GM20000 (cell line): ENCODE data around the gene FAM181A.

Experiments
- DNase-seq: peaks from one replicate; pipeline ENCODE4 v3.0.0; 2012; ENCODE audit warnings: low spot score
- TF ChIP-seq, protein P1 (sequence below): IDR thresholded peaks from 2 replicates; pipeline ENCODE4 v1.5.1; 2012; ENCODE audit warnings: mild to moderate bottlenecking, control low read depth; ENCODE audit errors: extremely low read depth, missing control alignments

Gene FAM181A

DNA sequence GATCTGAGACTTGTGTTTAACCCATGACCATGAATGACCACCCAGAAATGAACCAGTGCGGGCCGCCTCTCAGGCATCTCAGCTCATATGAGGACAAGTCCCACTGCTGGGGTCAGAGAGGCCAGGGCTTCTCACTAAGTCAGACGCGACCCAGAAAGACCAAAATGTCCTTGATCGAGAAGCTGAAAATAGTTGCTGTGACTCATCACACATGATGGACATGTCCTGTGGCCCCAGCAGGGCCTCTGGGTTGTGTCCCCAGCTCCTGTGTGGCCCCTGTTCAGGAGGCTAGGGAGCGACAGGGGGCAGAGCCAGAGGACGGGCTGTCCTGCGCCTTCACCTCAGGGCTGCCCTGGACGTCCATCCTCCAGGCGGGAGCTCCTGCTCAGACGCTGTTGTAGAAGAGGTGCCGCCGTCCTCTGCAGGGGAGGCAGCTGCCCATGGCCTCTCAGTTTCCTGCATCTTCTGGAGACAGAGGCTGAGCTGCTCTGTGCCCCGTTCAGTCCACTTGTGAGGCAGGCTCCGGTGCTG is 29.0 kb upstream of the FAM181A start:
- DNase-seq, result no peak
- TF ChIP-seq, protein P1, sequence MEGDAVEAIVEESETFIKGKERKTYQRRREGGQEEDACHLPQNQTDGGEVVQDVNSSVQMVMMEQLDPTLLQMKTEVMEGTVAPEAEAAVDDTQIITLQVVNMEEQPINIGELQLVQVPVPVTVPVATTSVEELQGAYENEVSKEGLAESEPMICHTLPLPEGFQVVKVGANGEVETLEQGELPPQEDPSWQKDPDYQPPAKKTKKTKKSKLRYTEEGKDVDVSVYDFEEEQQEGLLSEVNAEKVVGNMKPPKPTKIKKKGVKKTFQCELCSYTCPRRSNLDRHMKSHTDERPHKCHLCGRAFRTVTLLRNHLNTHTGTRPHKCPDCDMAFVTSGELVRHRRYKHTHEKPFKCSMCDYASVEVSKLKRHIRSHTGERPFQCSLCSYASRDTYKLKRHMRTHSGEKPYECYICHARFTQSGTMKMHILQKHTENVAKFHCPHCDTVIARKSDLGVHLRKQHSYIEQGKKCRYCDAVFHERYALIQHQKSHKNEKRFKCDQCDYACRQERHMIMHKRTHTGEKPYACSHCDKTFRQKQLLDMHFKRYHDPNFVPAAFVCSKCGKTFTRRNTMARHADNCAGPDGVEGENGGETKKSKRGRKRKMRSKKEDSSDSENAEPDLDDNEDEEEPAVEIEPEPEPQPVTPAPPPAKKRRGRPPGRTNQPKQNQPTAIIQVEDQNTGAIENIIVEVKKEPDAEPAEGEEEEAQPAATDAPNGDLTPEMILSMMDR, result no peak

DNA sequence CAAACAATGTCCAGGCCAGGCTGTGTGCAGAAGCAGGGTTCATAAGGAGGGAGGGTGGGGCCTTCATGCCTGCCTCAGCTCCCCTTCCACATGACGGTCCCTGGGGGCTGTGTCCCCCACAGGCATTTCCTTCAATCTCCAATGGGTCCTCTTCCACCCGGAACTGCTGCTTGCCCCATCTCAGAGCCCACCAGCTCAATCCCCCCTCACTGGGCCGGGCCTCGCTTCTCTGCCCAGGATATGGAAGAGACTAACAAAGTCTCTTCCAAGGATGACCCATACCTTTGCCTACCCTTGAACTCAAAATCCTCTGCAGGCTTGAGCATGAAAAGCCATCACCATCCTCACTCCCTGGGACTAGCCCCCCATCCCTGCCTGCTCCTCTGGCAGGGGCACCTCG is 28.4 kb upstream of the FAM181A start:
- DNase-seq, result no peak
- TF ChIP-seq, protein P1, result no peak

DNA sequence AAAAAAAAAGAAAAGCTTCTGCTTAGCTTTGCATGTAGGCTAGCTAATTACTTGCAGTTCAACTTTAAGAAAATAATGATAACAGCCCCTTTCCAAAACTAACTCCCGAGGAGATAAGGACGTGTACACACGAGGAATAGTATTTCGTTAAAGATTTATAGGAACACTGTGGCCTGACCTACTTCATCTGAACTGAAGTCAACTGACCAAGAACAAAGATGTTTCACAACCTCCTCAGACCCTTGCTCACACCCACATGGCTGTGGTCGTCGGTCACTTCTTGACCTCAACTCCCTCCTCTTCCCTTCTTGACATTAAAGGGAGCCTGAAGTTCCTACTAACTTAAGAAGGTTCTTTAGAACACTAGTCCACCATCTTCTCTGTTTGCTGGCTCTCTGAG is 25.3 kb upstream of the FAM181A start:
- no peak for DNase-seq
- TF ChIP-seq, protein P1, result no peak

DNA sequence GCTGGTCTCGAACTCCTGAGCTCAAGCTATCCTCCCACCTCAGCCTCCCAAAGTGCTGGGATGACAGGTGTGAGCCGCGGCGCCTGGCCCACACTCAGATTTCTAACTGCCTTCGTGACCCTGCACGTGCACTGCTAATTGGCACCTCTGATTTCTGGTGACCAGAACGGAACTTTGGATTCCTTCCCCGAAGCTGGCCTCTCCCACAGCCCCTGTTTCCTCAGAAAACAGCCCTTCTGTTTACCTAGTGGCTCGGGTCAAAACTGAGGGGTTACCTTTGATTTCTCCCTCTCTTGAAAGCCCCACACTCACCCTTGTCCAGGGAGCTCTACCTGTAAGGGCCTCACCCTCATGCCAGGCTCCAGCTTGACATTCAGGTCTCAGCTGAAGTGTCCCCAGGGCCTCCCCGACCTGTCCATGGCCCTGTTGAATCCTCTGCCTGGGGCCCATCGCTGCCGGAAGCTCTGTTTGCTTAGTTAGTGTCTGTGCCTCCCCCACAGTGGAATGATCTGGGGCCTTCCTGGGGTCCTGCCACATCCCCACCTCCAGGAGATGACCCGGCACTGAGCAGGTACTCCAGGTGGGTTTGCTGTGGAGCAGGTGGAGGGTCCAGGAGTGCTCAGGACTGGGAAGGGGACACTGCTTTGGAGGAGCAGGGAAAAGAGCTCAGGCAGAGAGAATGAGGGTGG is 24.4 kb upstream of the FAM181A start:
- no peak for DNase-seq
- TF ChIP-seq, protein P1, result no peak

DNA sequence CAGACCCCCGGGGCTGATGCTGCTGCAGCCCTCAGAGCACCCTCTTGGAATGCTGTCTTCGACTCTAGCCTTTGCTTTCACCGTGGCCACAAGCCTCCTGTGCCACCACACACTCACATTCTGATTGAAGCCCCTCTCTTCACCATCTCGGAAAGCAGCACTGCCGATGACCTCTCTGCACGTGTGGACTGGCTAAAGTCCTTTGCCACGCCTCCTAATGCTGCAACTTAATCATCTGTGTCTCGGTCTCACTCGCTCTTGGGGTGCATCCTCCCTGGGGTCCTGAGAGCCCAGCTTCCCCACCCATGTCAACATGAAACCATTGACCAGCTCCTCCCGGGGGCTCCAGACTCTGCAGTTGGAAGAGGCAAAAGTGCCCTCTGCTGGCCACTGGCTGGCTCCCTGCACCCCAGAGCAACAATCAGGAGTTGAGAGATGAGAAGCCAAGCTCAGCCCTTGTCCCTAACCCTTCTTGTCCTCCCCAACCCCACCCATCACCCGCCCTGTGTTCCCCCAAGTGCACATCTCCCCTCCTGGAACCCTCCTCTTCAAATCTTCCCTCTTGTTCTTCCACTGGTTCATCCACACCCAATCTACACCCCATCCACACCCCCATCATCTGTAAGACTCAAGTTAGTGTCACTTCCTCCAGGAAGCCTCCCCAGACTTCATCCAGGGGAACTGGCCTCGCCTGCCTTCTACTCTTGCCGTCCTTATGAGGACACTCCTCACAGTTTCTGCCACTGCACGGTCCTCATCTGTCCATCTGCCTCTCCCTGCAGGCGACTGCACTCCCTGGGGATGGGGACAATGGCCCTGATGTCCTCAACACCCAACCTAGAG is 23.6 kb upstream of the FAM181A start:
- no peak for DNase-seq

DNA sequence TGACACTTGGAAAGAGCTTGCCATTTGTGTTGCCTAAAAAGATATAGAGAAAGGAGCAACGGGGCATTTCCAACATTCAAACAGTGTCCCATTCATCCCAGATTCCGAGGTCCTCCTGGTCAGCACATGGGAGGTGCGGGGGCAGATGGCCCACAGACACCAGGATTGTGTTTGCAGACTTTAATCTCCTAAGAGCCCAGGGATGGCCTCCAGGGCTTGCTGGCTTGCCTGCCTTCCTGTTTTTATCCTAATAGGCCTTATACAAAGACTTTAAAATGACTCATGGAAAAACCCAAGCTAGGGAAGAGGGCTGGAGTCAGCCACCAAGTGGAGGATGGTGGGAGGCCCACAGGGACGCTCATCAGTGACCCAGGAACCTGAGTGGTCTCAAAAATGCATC is 21.5 kb upstream of the FAM181A start:
- no peak for DNase-seq
- TF ChIP-seq, protein P1, result no peak

More for the DNA sequence above, 23.6 kb upstream of the FAM181A start:
- TF ChIP-seq, protein P1, result no peak
